HG03469 (cell line): ENCODE results near the gene FUT7.

Source experiments
- ATAC-seq: cut with Tn5 transposase; IDR thresholded peaks from one replicate; pipeline ENCODE4 v1.9.1; 2021; ENCODE audit warnings: mild to moderate bottlenecking, moderate library complexity, moderate number of reproducible peaks; ENCODE audit not compliant: unreplicated experiment

Gene FUT7

GRCh38 chr9:136985027-136985602 lies 46.8 kb downstream of the FUT7 start:
- no peak for ATAC-seq

GRCh38 chr9:136984464-136985026 lies 47.3 kb downstream of the FUT7 start:
- no peak for ATAC-seq

DNA sequence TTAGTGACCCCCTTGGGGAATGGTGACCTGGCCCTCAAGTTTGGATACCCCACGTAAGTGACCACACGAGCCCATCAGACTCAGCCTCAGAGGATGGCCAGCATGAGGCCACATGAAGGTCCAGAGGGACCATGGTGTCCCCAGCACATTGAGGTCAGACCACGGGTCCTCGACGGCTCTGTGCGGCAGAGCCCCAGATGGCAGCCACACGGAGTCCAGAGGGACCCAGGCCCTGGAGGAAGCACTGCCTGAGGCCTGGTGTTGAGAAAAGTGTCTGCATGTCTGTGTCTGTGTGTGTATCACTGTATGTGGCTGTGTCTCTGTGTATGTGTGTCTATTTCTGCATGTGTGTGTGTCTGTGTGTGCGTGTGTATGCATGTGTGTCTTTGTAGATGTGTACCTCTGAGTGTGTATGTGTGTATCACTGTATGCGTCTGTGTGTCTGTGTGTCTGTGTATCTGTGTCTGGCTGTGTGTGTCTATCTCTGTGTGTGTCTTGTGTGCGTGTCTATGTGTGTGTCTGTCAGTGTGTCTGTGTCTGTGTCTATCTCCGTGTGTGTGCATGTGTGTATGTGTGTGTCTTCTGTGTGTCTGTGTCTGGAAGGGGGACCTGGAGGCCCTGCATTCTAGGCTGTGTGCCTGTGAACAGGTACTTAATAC lies 48.1 kb downstream of the FUT7 start:
- no peak for ATAC-seq

DNA sequence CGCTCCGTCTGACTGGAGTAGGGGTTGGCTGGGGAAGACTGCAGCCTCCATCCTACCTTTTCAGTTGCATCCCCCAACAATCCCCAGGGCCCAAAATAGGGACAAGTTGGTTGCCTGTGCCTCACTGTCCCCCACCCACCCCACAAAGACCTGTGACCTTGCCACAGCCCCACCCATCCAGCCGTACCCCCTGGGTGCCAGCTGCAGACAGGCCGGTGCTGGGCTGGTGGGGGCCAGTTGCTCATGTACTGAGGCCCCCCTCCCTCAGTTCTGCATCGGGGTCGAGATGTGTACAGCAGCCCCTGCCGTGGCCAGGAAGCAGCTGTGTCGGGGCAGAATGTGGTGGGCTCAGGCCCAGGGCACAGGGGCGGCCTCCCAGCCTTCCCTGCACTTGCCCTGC lies 48.7 kb downstream of the FUT7 start:
- no peak for ATAC-seq

DNA sequence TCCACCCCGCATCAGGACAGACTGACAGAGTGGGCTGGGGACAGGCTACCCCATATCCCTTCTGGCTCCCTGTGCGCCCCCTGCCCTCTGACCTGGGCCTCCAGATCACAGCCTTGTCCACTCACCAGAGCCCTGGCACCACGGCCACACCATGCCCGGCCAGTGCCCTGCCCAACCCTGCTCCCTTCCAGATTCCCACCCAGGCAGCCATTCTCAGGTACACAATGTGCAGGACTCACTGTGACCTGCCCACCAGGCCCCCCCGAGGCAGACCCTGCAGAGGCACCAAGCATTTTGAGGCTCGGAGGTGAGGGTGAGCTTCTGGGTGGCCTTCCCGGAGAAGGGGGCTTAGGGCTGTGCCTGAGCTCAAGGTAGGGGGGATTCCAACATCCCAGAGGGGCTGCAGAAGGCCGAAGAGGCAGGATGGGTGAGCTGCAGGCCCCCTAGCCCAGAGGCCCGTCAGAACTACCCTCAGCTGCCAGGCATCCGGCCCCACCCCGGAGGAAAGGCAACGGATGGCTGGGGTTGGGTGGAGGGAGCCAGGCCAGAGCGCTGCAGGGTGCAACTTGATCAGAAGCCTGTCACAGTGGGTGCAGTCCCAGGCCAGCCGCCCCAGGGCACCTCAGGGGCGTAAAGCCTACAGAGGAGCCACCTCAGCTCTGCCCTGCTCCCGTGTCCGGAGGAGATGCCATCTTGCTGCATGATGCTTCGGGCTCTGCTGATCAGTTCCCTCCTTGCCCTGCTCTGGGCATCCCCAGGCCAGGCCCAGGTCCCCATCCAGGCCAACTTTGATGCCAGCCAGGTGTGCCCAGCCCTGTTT lies 49.4 kb downstream of the FUT7 start, which contains the start of gene LCNL1:
LCNL1 (plus strand) TSS at position 762 of the 820 bp plus-strand sequence. CDS start 594 bp downstream, outside the sequence.
- no peak for ATAC-seq

GRCh38 chr9:136981588-136982231 lies 50.2 kb downstream of the FUT7 start:
- no peak for ATAC-seq

DNA sequence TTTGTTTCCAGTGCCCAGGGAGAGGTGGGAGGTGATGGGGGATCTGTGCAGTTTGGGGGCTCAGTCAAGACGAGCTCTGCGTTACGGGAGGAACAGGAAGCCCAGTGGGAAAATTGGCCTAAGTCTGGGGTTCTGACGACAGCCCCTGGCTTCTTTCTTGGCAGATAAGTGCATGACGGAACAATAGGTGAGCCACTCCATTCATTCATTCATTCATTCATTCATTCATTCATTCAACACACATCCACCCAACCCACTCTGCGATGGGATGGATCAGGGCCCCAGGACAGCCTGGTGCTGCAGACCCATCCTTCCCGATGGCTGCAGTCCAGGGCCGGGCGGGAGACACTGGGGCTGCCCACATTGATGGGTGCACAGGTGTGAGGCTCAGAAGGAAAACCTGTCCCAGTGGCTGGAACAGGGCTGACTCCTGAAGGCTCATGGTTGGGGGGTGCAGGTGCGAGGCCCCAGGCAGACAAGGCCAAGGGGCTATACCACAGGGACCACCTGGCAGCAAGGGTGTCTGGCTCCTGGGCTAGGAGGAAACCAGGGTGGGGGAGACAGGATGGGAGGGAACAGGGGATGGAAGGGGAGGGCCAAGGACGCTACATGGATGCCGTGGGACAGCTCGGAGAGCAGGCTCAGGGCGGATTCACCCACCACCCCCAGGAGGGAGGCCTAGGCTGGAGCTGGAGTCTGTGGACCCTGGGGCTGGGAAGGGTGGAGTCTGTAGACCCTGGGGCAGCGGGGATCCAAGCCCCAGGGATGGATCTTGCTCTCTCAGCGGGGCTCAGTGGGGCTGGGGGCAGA lies 51.0 kb downstream of the FUT7 start:
- no peak for ATAC-seq
